PFSK-1 (cell line): ENCODE results near the gene RNU6-1.

Experiments
- FOXP2 ChIP-seq: optimal IDR thresholded peaks from 2 replicates; pipeline ENCODE3; 2011; ENCODE audit warnings: borderline replicate concordance, control low read depth, inconsistent platforms; ENCODE audit not compliant: insufficient read depth; ENCODE audit errors: extremely low read length, extremely low read depth
- POLR2AphosphoS5 ChIP-seq: IDR thresholded peaks from 2 replicates; pipeline ENCODE4 v1.6.1; 2012; ENCODE audit warnings: low read depth, mild to moderate bottlenecking, control low read depth, low read length, moderate library complexity
- SIN3A ChIP-seq: IDR thresholded peaks from 2 replicates; pipeline ENCODE4 v1.6.1; 2012; ENCODE audit warnings: mild to moderate bottlenecking, low read length, moderate library complexity, borderline replicate concordance; ENCODE audit not compliant: insufficient read depth
- TAF1 ChIP-seq: IDR thresholded peaks from 2 replicates; pipeline ENCODE4 v1.6.1; 2012; ENCODE audit warnings: low read length, control low read depth, borderline replicate concordance; ENCODE audit not compliant: insufficient read depth
- TF ChIP-seq, protein P1 (sequence below), 2 experiments: IDR thresholded peaks; 2 replicates each; pipeline versions ENCODE4 v1.6.1 to v1.8.0; 2011 to 2012; ENCODE audit warnings: low read depth in 2 of 2, low read length in 2 of 2, control low read depth in 1 of 2, inconsistent platforms in 1 of 2, mild to moderate bottlenecking in 1 of 2, moderate library complexity in 1 of 2; ENCODE audit not compliant: insufficient read depth in 1 of 2

The RNU6-1 gene

GRCh38 chr15:67809866-67810265 lies 30.0 kb downstream of the RNU6-1 start:
- TF ChIP-seq TAF1 (no peak), POLR2AphosphoS5 (no peak), FOXP2 (no peak), SIN3A (no peak)
- TF ChIP-seq, protein P1, sequence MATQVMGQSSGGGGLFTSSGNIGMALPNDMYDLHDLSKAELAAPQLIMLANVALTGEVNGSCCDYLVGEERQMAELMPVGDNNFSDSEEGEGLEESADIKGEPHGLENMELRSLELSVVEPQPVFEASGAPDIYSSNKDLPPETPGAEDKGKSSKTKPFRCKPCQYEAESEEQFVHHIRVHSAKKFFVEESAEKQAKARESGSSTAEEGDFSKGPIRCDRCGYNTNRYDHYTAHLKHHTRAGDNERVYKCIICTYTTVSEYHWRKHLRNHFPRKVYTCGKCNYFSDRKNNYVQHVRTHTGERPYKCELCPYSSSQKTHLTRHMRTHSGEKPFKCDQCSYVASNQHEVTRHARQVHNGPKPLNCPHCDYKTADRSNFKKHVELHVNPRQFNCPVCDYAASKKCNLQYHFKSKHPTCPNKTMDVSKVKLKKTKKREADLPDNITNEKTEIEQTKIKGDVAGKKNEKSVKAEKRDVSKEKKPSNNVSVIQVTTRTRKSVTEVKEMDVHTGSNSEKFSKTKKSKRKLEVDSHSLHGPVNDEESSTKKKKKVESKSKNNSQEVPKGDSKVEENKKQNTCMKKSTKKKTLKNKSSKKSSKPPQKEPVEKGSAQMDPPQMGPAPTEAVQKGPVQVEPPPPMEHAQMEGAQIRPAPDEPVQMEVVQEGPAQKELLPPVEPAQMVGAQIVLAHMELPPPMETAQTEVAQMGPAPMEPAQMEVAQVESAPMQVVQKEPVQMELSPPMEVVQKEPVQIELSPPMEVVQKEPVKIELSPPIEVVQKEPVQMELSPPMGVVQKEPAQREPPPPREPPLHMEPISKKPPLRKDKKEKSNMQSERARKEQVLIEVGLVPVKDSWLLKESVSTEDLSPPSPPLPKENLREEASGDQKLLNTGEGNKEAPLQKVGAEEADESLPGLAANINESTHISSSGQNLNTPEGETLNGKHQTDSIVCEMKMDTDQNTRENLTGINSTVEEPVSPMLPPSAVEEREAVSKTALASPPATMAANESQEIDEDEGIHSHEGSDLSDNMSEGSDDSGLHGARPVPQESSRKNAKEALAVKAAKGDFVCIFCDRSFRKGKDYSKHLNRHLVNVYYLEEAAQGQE (IDR thresholded peaks at IDR 0.05; ENCODE audit: insufficient read depth in 1 of 2, low read depth in 2 of 2, low read length in 2 of 2) = no peak

GRCh38 chr15:67809441-67809840 lies 30.4 kb downstream of the RNU6-1 start:
- TF ChIP-seq SIN3A (no peak), POLR2AphosphoS5 (no peak), FOXP2 (no peak), TAF1 (no peak)
- TF ChIP-seq, protein P1 (IDR thresholded peaks at IDR 0.05; ENCODE audit: insufficient read depth in 1 of 2, low read depth in 2 of 2, low read length in 2 of 2) = no peak

DNA sequence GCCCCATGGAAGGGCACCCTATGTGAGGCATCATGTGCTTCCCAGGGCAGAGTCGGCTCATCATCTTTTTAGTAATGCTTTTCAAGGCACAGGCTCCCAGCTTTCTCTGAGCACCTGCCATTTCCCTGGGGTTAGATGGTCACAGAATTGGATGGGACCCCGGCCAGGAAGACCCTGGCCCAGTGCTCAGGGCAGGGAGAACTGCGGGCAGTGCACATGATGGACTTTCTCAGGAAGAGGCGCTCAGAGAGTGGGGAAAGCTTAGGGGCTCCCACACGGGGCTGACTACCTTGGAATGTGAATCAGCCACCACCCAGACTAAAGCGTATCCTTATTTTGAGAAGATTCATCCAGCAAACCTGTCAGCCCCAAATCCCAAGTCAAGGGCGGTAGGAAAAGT lies 31.0 kb downstream of the RNU6-1 start:
- TF ChIP-seq POLR2AphosphoS5 = no peak
- TF ChIP-seq FOXP2 = no peak
- TF ChIP-seq TAF1 = no peak
- no peak for TF ChIP-seq SIN3A
- TF ChIP-seq, protein P1 (IDR thresholded peaks at IDR 0.05; ENCODE audit: insufficient read depth in 1 of 2, low read depth in 2 of 2, low read length in 2 of 2) = no peak

DNA sequence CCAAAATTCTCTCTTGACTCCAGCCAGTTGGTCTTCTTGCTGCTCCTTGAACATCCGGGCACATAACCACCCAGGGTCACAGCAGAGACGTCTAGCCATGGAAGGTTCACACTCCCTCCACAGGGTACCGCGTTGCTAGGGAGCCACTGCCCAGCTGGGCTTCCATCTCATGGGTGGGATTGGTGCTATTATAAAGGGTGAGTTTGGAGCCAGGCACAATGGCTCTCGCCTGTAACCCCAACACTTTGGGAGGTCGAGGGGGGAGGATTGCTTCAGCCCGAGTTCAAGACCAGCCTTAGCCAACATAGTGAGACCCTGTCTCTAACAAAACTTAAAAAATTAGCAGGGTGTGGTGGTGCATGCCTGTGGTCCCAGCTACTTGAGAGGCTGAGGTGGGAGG lies 32.0 kb downstream of the RNU6-1 start:
- TF ChIP-seq TAF1 = no peak

- TF ChIP-seq POLR2AphosphoS5 = no peak
- TF ChIP-seq TAF1 = no peak
- no peak for TF ChIP-seq FOXP2
- TF ChIP-seq SIN3A = no peak
- TF ChIP-seq, protein P1 (IDR thresholded peaks at IDR 0.05; ENCODE audit: insufficient read depth in 1 of 2, low read depth in 2 of 2, low read length in 2 of 2) = no peak
Measured at GRCh38 chr15:67807141-67807540, 32.7 kb downstream of the RNU6-1 start.
